ENCODE data around the gene KRT37. TPM values are rescaled to one million over a fixed set of nuclear protein-coding genes. Genes with fewer than 3 reads are reported as not detected.

Gene KRT37
- total and polyA plus RNA-seq, 2 of the 13 experiments (the other 11 are each of a cell fraction or from before 2014, with no cell fraction given) = 0.69 TPM; not detected in 1

GRCh38 chr17:41396340-41396739 is 28.0 kb downstream of the KRT37 start:
- in situ Hi-C loops (cut with HindIII; ENCODE audit: extremely low pct_ligation_motif_present, low pct_unique_long_range_greater_than_20kb) (no loop called here), intact Hi-C loops (cut with micrococcal nuclease; ENCODE audit: unreplicated experiment) (no loop called here)
- H3K36me3 ChIP-seq (replicated peaks in 1 of 2; ENCODE audit: control insufficient read depth in 1 of 2, insufficient read depth in 2 of 2, low read length in 2 of 2) = no peaks in the 10 kb centered on the region
- ChIA-PET POLR2A (no interaction called here), CTCF (ENCODE audit: low intra/inter-chr PET ratio, low total read pairs) (no interaction called here)
- 76% methylated on average over 7 of the region's 7 CpGs for WGBS (ENCODE audit: low lambda C conversion rate)
- H3K9me3 ChIP-seq (ENCODE audit: low read length) = no peaks in the 10 kb centered on the region
- H3K27ac ChIP-seq (ENCODE audit: extremely low read length, insufficient read depth, low read length) = no peak overlapping the region
- H3K9ac ChIP-seq (ENCODE audit: insufficient read depth, low read depth, low read length) = no peak overlapping the region
- TF ChIP-seq GABPA (IDR thresholded peaks at IDR 0.05; ENCODE audit: low read depth, low read length) (no peak), GABPA (CRISPR knock-in tag; IDR thresholded peaks at IDR 0.05; ENCODE audit: low read depth) (no peak), PHF5A (CRISPR knock-in tag; IDR thresholded peaks at IDR 0.05; ENCODE audit: low read depth, unreplicated experiment) (no peak), ZNF12 (CRISPR knock-in tag; IDR thresholded peaks at IDR 0.05) (no peak), SMC3 (IDR thresholded peaks at IDR 0.05; ENCODE audit: low read length) (no peak), ZMAT5 (CRISPR knock-in tag; IDR thresholded peaks at IDR 0.05; ENCODE audit: borderline replicate concordance, low read depth) (no peak), ZNF562 (CRISPR knock-in tag; IDR thresholded peaks at IDR 0.05; ENCODE audit: borderline replicate concordance) (no peak), SIN3B (IDR thresholded peaks at IDR 0.05; ENCODE audit: low read length) (no peak), ZNF235 (CRISPR knock-in tag; IDR thresholded peaks at IDR 0.05; ENCODE audit: borderline replicate concordance) (no peak), NFE2 (CRISPR knock-in tag; IDR thresholded peaks at IDR 0.05) (no peak), ZNF572 (CRISPR knock-in tag; IDR thresholded peaks at IDR 0.05) (no peak), DNMT1 (CRISPR knock-in tag; IDR thresholded peaks at IDR 0.05) (no peak), ZNF672 (CRISPR knock-in tag; IDR thresholded peaks at IDR 0.05) (no peak), DNMT3B (CRISPR knock-in tag; conservative IDR thresholded peaks at IDR 0.05) (no peak), ZNF670 (CRISPR knock-in tag; IDR thresholded peaks at IDR 0.05; ENCODE audit: borderline replicate concordance) (no peak), ZBTB7A (CRISPR knock-in tag; IDR thresholded peaks at IDR 0.05) (no peak), ZNF737 (CRISPR knock-in tag; IDR thresholded peaks at IDR 0.05; ENCODE audit: borderline replicate concordance) (no peak)
- ATAC-seq = no peak
- no TSS peak for BruUV-seq (replicated peaks)
- peaks cover 2 to 11% of the 10 kb centered on the region in 2 experiments; a peak in 3 of 5 replicates for H3K27me3 ChIP-seq (ENCODE audit: control insufficient read depth in 1 of 2, insufficient read depth in 2 of 2, low read length in 2 of 2)
- no peaks in the 10 kb centered on the region for H4K20me1 ChIP-seq (ENCODE audit: insufficient read depth, low read length)
- no peaks in the 10 kb centered on the region for H3K4me1 ChIP-seq (ENCODE audit: insufficient read depth, low read length)
- H3K4me2 ChIP-seq (ENCODE audit: low read depth, low read length) = no peak overlapping the region
- no peaks in the 10 kb centered on the region for H3K79me2 ChIP-seq (ENCODE audit: insufficient read depth, low read length)
- no peak for FAIRE-seq
- H3K4me3 ChIP-seq (replicated peaks in 1 of 3; ENCODE audit: insufficient read depth in 1 of 3, low read depth in 2 of 3, low read length in 3 of 3) = no peak overlapping the region
- H2AFZ ChIP-seq (ENCODE audit: low read length) = no peak overlapping the region
- no peak for DNase-seq (ENCODE audit: low spot score)

All from HepG2 (cell line).